GM06990 (cell line): ENCODE measurements around the gene PLP2.

Experiments used
- DNase-seq: peaks from one replicate; pipeline ENCODE4 v3.0.0-alpha.2; 2011; ENCODE audit not compliant: insufficient read length; ENCODE audit errors: extremely low read depth
- H3K27me3 ChIP-seq: replicated peaks from 2 replicates; pipeline ENCODE4 v1.6.0; 2011; ENCODE audit warnings: low read length; ENCODE audit not compliant: control insufficient read depth, insufficient read depth
- H3K36me3 ChIP-seq: 2 replicates; pipeline ENCODE4 v1.5.1; 2011; ENCODE audit warnings: low read length; ENCODE audit not compliant: control insufficient read depth, insufficient read depth
- H3K4me3 ChIP-seq: replicated peaks from 2 replicates; pipeline ENCODE4 v1.5.1; 2011; ENCODE audit warnings: low read depth, mild to moderate bottlenecking, control low read depth, low read length
- TF ChIP-seq, protein P1 (sequence below): IDR thresholded peaks from 2 replicates; pipeline ENCODE4 v1.5.1; 2011; ENCODE audit warnings: low read length, control low read depth, mild to moderate bottlenecking, inconsistent platforms; ENCODE audit not compliant: insufficient read depth, poor library complexity, severe bottlenecking

PLP2 gene

GRCh38 chrX:49193542-49193964, 21.9 kb downstream of the PLP2 start:
- no peak for DNase-seq
- no peaks in the 10 kb centered on the region for H3K36me3 ChIP-seq
- TF ChIP-seq, protein P1, sequence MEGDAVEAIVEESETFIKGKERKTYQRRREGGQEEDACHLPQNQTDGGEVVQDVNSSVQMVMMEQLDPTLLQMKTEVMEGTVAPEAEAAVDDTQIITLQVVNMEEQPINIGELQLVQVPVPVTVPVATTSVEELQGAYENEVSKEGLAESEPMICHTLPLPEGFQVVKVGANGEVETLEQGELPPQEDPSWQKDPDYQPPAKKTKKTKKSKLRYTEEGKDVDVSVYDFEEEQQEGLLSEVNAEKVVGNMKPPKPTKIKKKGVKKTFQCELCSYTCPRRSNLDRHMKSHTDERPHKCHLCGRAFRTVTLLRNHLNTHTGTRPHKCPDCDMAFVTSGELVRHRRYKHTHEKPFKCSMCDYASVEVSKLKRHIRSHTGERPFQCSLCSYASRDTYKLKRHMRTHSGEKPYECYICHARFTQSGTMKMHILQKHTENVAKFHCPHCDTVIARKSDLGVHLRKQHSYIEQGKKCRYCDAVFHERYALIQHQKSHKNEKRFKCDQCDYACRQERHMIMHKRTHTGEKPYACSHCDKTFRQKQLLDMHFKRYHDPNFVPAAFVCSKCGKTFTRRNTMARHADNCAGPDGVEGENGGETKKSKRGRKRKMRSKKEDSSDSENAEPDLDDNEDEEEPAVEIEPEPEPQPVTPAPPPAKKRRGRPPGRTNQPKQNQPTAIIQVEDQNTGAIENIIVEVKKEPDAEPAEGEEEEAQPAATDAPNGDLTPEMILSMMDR: no peak
- no peak overlapping the region for H3K4me3 ChIP-seq
- no peaks in the 10 kb centered on the region for H3K27me3 ChIP-seq

DNA sequence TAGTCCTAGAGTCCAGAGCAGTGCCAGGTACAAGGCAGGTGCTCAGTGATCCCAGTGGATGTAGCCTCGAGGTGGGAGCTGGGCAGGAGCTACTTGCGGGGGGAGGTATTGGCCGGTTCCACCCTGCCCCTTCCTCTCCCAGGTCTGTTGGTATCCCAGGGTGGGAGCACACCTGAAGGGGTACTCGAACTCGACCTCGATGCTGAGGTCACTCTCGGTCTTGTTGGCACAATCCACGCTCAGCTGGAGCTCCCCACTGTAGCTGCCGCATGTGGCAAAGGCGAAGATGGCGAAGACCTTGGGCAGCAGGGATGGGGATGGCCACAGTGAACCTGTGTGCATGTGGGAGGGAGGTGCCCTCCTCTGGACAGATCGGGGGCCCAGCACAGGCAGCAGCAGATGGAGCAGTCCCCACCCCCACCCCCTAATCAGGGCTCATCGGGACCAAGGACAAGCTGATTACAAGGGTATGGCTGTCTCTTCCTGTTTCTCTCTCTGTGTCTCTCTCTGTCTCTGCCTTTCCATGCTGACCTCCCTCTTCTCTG, 25.9 kb downstream of the PLP2 start:
- Histone ChIP-seq H3K36me3 (no peaks in the 10 kb centered on the region), H3K4me3 (no peak overlapping the region), H3K27me3 (no peaks in the 10 kb centered on the region)
- no peak for DNase-seq
- TF ChIP-seq, protein P1: no peak

DNA sequence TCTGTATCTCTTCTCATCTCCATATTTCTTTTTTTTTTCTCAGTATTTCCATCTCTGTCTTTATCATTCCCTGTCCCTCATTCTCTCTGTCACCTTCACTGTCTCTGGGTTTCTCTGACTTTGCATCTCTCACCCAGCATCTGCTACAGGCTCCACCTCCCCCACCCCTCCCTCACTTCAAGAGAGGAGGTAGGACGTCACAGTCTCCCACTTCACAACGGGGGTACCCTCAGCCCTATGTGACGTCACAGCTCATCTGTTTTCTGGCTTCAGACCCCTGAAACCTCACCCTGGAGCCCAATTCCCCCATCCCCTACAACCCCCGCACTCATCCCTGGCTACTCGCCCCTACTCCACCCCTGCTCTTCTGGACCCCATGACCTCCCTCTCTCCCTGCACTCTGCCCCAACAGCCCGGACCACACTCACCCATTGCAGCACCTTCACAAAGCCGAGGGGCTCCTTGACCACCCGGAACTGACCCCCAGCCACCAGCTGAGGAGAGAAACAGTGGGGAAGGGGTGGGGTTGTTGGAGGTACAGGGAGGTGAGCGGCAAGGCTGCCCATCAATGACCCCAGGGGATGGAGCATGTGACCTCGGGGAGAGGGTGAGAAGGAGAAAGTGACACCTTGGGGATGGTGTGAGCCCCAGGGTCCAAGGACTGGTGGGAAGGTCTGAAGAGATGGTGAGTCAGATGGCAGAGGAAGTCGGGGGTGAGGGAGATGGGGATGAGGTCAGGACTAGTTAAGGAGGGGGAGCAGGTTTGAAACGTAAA, 27.0 kb downstream of the PLP2 start:
- no peak overlapping the region for H3K4me3 ChIP-seq
- TF ChIP-seq, protein P1: no peak
- no peaks in the 10 kb centered on the region for H3K27me3 ChIP-seq
- no peaks in the 10 kb centered on the region for H3K36me3 ChIP-seq
- DNase-seq: no peak

DNA sequence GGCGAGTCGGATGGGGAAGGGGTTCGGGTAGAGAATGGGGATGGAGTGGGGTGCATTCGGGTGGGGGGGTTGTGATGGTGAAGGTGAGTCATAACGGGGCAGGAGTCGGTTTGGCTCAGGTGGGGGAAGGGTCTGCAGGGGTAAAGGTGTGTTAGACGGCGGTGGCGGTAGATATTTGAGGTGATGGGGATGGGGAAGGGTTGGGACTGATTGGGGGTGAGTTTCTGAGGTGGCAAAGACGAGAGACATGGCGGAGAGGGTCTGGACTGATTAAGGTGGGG, 27.6 kb downstream of the PLP2 start:
- H3K36me3 ChIP-seq: no peaks in the 10 kb centered on the region
- no peaks in the 10 kb centered on the region for H3K27me3 ChIP-seq
- H3K4me3 ChIP-seq: no peak overlapping the region; the same call in 1 of the 2 replicates
- DNase-seq: no peak
- TF ChIP-seq, protein P1: no peak

DNA sequence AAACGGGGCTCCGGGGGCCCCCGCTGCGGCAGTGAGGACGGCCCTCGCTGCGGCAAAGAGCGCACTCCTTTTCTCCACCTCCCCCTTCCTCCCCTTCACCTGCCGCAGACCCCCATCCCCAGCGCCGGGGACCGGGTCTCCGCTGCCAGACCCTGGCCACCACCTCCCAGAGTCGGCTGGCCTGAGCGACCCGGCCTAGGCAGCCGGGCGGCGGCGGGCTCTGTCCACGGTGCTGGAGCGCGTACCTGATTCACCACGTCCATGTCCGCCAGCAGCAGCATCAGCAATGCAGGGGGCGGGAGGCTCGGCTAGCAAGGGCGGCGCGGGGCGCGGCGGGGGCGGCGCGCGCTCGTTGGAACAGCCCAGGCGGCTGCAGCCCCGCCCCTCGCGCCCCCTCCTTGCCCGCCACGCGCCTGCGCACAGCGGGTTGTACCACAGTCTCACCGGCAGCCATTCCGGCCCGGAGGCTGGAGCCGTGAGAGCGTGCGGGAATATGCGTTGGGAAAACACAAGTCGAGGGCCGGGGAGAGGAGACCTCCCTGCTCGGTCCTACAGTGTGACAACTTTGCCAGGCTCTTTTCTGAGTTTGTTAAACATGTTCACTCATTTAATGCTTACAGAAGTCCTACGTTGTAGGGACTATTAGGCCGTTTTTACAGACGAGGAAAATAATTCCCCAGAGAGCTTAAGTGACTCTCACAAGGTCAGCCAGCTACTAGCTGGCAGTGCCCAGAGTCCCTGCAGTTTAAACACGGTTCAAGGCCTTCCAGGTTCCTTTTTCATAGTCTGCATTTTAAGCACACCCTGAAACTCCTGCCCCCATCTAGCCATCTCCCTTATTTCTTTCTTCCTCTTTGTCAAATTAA, 28.4 kb downstream of the PLP2 start, which contains the start of gene SYP:
TSS of gene SYP (minus strand) at position 288 of the 866 bp plus-strand sequence. CDS start at position 281, 7 bp downstream.
- H3K36me3 ChIP-seq: no peaks in the 10 kb centered on the region
- no peaks in the 10 kb centered on the region for H3K27me3 ChIP-seq
- peak within 1 kb of the TSS; percentile 47 for H3K4me3 ChIP-seq
- TF ChIP-seq, protein P1: no peak
- peak; percentile 88 for DNase-seq
